SJCRH30 (cell line): ENCODE results near the gene SLAMF9. TPM values are rescaled to one million over a fixed set of nuclear protein-coding genes. Genes with fewer than 3 reads are reported as not detected.

Experiments used
- DNase-seq, 2 experiments: peaks; one replicate each; pipeline ENCODE4 v3.0.0-alpha.2; 2015 to 2020
- H3K27ac ChIP-seq: fragments of 250-450 bp; sonication (Bioruptor Pico); 2 replicates; pipeline ENCODE4 v1.5.1; 2020; ENCODE audit warnings: mild to moderate bottlenecking, moderate library complexity
- H3K27me3 ChIP-seq: fragments of 250-450 bp; sonication (Bioruptor Pico); 2 replicates; pipeline ENCODE4 v1.5.1; 2020; ENCODE audit warnings: mild to moderate bottlenecking, moderate library complexity
- H3K36me3 ChIP-seq: fragments of 250-450 bp; sonication (Bioruptor Pico); 2 replicates; pipeline ENCODE4 v1.5.1; 2020; ENCODE audit warnings: mild to moderate bottlenecking, moderate library complexity
- H3K4me1 ChIP-seq: fragments of 250-450 bp; sonication (Bioruptor Pico); 2 replicates; pipeline ENCODE4 v1.5.1; 2020; ENCODE audit warnings: mild to moderate bottlenecking, moderate library complexity
- H3K4me3 ChIP-seq: fragments of 250-450 bp; sonication (Bioruptor Pico); 2 replicates; pipeline ENCODE4 v1.5.1; 2020; ENCODE audit warnings: mild to moderate bottlenecking, moderate library complexity
- H3K9me3 ChIP-seq: fragments of 250-450 bp; sonication (Bioruptor Pico); replicated peaks from 2 replicates; pipeline ENCODE4 v1.5.1; 2020; ENCODE audit warnings: mild to moderate bottlenecking, moderate library complexity
- total RNA-seq: library from RNA; depleted of rRNA; stranded (reverse); fragments of >200 nt; shearing (Covaris generic); gene quantifications from 2 replicates; pipeline ENCODE4 v1.2.3, GENCODE V29; 2014; rRNA removed

Gene SLAMF9
- total RNA-seq, result not detected in 2 replicates

- Histone ChIP-seq H3K36me3 (no peaks in the 10 kb centered on the region), H3K9me3 (no peaks in the 10 kb centered on the region), H3K4me3 (no peak within 1 kb of the TSS), H3K27ac (no peak within 1 kb of the TSS), H3K27me3 (no peaks in the 10 kb centered on the region), H3K4me1 (no peaks in the 10 kb centered on the region)
- DNase-seq, result no peak
Measured at GRCh38 chr1:159953536-159954515, at the start of gene SLAMF9. SLAMF9 (minus strand) TSS chr1:159954237; CDS start chr1:159954137, 100 bp downstream.

DNA sequence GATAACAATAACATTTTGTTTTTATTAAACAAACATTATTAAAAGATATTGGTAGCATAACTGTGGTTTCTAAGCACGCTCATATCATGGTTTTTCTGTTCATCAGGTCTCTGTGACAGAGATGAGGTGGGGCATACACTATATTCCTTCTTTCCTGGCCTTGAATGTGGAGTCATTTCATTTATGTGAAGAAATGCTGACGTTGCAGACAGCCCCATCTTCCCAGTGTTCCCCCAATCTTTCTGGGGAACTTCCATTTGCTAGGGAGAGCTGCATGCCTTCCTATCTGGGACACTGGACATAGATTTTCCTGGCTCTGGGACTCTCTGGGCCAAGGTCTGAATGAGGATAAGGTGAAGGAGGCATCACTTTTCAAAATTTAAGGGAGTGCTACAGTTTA lies 47.4 kb upstream of the SLAMF9 start:
- Histone ChIP-seq H3K9me3 (no peaks in the 10 kb centered on the region), H3K27me3 (peaks cover 3% of the 10 kb centered on the region; the same call in 1 of the 2 replicates), H3K4me1 (no peaks in the 10 kb centered on the region), H3K27ac (no peak overlapping the region), H3K36me3 (no peaks in the 10 kb centered on the region), H3K4me3 (no peak overlapping the region)
- no peak for DNase-seq

GRCh38 chr1:159999204-159999603 lies 45.2 kb upstream of the SLAMF9 start:
- no peak overlapping the region for H3K4me3 ChIP-seq
- no peak for DNase-seq
- H3K36me3 ChIP-seq, result no peaks in the 10 kb centered on the region

DNA sequence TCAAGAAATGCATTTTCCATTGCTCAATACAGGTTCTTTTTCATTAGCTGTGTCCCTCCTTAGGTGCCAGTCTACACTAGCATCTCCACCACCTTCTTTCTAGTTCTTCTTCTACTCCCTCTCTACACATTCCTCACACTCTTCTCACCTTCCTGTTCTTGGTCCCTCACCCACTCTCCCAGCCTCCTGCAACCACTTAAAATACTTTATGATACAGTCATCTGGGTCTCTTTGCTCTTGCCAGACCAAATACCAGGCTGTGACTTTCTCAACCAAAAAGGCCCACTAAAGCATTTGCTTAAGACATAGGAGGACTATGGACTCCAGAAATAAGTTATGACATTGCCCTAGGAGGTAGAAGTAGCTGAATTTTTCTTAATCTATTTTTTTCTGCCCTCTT lies 42.6 kb upstream of the SLAMF9 start:
- Histone ChIP-seq H3K27me3 (peaks cover 3% of the 10 kb centered on the region; the same call in 1 of the 2 replicates), H3K36me3 (no peaks in the 10 kb centered on the region), H3K27ac (no peak overlapping the region), H3K4me3 (no peak overlapping the region), H3K4me1 (no peaks in the 10 kb centered on the region), H3K9me3 (0 out of 2 replicates have a peak, but pooled peaks cover 1% of the 10 kb centered on the region)
- no peak for DNase-seq

More at GRCh38 chr1:159999204-159999603, 45.2 kb upstream of the SLAMF9 start:
- peaks cover 3% of the 10 kb centered on the region; the same call in 1 of the 2 replicates for H3K27me3 ChIP-seq
- no peaks in the 10 kb centered on the region for H3K9me3 ChIP-seq
- H3K27ac ChIP-seq, result no peak overlapping the region
- H3K4me1 ChIP-seq, result no peaks in the 10 kb centered on the region

DNA sequence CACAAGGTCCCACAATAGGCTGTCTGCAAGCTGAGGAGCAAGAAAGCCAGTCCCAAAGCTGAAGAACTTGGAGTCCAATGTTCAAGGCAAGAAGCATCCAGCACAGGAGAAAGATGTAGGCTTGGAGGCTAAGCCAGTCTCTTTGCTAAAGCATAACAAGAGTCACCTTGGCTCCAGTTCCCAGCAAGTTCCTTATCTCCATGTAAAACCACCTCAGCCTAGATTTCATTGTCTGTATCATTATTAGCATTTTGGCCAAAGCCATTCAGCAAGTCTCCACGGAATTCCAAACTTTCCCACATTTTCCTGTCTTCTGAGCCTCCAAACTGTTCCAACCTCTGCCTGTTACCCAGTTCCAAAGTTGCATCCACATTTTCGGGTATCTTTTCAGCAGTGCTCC lies 40.9 kb upstream of the SLAMF9 start:
- H3K4me3 ChIP-seq, result no peak overlapping the region
- H3K27ac ChIP-seq, result no peak overlapping the region
- no peaks in the 10 kb centered on the region for H3K36me3 ChIP-seq
- H3K27me3 ChIP-seq, result peaks cover 2% of the 10 kb centered on the region; the same call in 1 of the 2 replicates
- 0 out of 2 replicates have a peak, but pooled peaks cover 2% of the 10 kb centered on the region for H3K9me3 ChIP-seq
- H3K4me1 ChIP-seq, result no peaks in the 10 kb centered on the region
- DNase-seq, result no peak

DNA sequence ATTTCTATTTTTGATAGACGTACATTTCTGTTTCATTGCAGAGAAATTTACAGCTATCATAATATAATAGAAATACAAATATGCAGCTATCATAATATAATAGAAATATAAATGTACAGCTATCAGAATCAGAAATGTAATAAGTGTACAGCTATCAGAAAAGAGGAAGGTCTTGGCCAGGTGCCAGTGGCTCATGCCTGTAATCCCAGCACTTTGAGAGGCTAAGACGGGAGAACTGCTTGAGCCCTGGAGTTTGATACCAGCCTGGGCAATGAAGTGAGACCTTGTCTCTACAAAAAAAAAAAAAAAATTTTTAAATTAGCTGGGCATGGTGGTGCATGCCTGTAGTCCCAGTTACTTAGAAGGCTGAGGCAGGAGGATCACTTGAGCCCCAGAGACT lies 39.9 kb upstream of the SLAMF9 start:
- no peak for DNase-seq
- 0 out of 2 replicates have a peak, but pooled peaks cover 2% of the 10 kb centered on the region for H3K9me3 ChIP-seq
- no peak overlapping the region for H3K27ac ChIP-seq
- no peaks in the 10 kb centered on the region for H3K4me1 ChIP-seq
- H3K27me3 ChIP-seq, result no peaks in the 10 kb centered on the region; the same call in 1 of the 2 replicates
- no peak overlapping the region for H3K4me3 ChIP-seq
- no peaks in the 10 kb centered on the region for H3K36me3 ChIP-seq

DNA sequence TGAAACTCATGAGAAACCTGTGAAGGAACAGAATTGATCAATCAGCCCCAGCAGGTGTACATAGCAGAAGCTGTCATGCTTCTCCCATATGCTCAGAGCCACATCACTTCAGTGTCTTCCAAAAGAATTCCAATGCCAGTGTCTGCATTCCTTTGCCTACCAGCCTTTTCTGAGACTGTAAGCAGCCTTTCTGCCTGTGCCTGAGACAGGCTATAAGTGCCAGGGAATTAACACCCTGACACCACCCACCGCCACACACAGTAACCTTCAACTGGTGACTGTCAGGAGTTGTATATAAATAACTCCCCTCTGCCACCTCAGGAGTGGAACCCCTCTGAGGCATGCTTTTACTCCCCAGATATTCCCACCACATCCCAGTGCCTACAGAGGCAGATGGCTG lies 38.1 kb upstream of the SLAMF9 start:
- H3K27me3 ChIP-seq, result no peaks in the 10 kb centered on the region; the same call in 1 of the 2 replicates
- H3K9me3 ChIP-seq, result 0 out of 2 replicates have a peak, but pooled peaks cover 2% of the 10 kb centered on the region
- H3K4me1 ChIP-seq, result no peaks in the 10 kb centered on the region
- no peak overlapping the region for H3K4me3 ChIP-seq
- no peaks in the 10 kb centered on the region for H3K36me3 ChIP-seq
- H3K27ac ChIP-seq, result no peak overlapping the region
- DNase-seq, result no peak

DNA sequence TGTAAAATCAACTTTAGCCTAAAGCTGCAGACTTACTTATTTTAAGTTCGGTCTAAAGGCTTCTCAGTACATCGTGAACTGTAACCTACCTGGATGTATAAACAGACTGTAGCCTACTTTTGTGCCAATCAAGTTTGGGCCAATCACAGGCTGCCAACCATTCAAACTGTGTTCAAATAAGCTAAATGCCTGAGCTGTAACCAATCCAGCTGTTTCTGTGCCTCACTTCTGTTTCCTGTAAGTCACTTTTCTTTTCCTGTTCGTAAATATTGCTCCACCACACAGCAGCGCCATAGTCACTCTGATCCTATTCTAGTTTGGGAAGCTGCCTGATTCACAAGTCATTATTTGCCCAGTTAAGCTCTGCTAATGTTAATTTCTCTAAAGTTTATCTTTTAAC lies 37.5 kb upstream of the SLAMF9 start:
- Histone ChIP-seq H3K27ac (no peak overlapping the region), H3K9me3 (0 out of 2 replicates have a peak, but pooled peaks cover 2% of the 10 kb centered on the region)
- DNase-seq, result peak in 1 of 2 experiments; percentile 5

DNA sequence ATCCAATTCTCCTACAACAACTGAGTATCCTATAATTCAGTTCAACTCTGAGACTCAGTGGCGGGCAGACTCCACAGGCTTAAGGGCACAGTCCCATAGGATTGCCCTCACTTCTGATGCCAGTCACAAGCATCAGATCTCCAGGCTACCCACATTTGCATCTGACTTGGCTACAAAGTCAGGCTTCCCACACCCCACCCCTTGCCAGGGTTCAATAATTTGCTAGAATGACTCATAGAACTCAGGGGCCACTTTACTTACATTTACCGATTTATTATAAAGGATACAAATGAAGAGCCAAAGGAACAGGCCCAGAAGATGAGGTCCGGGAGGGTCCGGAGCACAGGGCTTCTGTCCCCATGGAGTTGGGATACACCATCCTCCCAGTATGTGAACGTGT lies 36.0 kb upstream of the SLAMF9 start:
- H3K9me3 ChIP-seq, result 0 out of 2 replicates have a peak, but pooled peaks cover 2% of the 10 kb centered on the region
- no peaks in the 10 kb centered on the region; the same call in none of the 2 replicates for H3K27me3 ChIP-seq
- H3K4me1 ChIP-seq, result no peaks in the 10 kb centered on the region
- H3K27ac ChIP-seq, result no peak overlapping the region
- no peak overlapping the region for H3K4me3 ChIP-seq
- DNase-seq, result no peak
- H3K36me3 ChIP-seq, result no peaks in the 10 kb centered on the region

More for the DNA sequence above, 37.5 kb upstream of the SLAMF9 start:
- Histone ChIP-seq H3K4me3 (no peak overlapping the region), H3K27me3 (no peaks in the 10 kb centered on the region; the same call in 1 of the 2 replicates), H3K36me3 (no peaks in the 10 kb centered on the region), H3K4me1 (no peaks in the 10 kb centered on the region)

DNA sequence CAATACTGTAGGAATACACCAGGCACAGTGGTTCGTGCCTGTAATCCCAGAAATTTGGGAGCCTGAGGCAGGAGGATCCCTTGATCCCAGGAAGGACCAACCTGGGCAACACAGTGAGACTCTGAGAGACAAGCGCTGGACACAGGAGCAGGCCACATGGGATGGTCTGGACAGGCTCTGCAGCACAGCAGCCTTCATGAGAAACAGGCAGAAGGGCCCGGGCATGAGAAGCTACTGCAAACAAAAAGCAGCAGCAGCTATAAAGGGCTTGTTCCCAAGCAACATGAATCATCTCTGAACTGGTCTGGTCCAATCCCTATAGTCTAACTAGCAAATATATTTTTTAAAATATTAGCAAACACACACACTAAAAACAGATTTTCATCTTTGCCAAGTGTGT lies 35.5 kb upstream of the SLAMF9 start:
- H3K4me3 ChIP-seq, result no peak overlapping the region
- H3K4me1 ChIP-seq, result no peaks in the 10 kb centered on the region
- H3K36me3 ChIP-seq, result no peaks in the 10 kb centered on the region
- no peaks in the 10 kb centered on the region; the same call in none of the 2 replicates for H3K27me3 ChIP-seq
- DNase-seq, result no peak
- H3K9me3 ChIP-seq, result 0 out of 2 replicates have a peak, but pooled peaks cover 2% of the 10 kb centered on the region
- H3K27ac ChIP-seq, result no peak overlapping the region

GRCh38 chr1:159988006-159988405 lies 34.0 kb upstream of the SLAMF9 start:
- H3K9me3 ChIP-seq, result 0 out of 2 replicates have a peak, but pooled peaks cover 2% of the 10 kb centered on the region

DNA sequence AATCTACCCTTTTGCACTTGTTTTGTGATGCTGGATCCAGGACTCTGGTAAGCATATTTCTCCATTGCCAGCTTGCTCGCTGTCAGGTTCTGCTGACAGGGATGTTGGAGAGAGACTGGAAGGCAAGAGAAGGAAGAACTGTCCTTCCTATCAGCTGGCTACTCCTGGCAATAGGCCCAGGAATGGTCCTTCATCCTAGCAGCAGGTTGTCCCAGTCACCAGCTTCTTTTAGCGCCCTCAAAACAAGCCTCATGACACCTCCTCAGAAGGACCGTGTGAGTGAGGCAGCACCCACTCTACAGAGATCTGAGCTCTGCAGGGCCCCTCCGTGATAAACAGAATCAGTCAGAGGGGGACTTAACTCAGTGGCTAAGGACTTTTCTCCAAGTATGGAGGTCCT lies 33.1 kb upstream of the SLAMF9 start:
- no peak for DNase-seq
- H3K27ac ChIP-seq, result no peak overlapping the region
- no peak overlapping the region for H3K4me3 ChIP-seq
- H3K36me3 ChIP-seq, result no peaks in the 10 kb centered on the region
- peaks cover 4% of the 10 kb centered on the region for H3K27me3 ChIP-seq
- 0 out of 2 replicates have a peak, but pooled peaks cover 2% of the 10 kb centered on the region for H3K9me3 ChIP-seq
- H3K4me1 ChIP-seq, result no peaks in the 10 kb centered on the region

More at GRCh38 chr1:159988006-159988405, 34.0 kb upstream of the SLAMF9 start:
- H3K4me3 ChIP-seq, result no peak overlapping the region
- no peak for DNase-seq
- H3K36me3 ChIP-seq, result no peaks in the 10 kb centered on the region
- no peaks in the 10 kb centered on the region for H3K4me1 ChIP-seq
- no peak overlapping the region for H3K27ac ChIP-seq
- H3K27me3 ChIP-seq, result no peaks in the 10 kb centered on the region; the same call in none of the 2 replicates

- DNase-seq, result no peak
- H3K27me3 ChIP-seq, result peaks cover 4% of the 10 kb centered on the region
- 0 out of 2 replicates have a peak, but pooled peaks cover under 1% of the 10 kb centered on the region for H3K9me3 ChIP-seq
- H3K4me1 ChIP-seq, result no peaks in the 10 kb centered on the region
- H3K4me3 ChIP-seq, result no peak overlapping the region
- no peaks in the 10 kb centered on the region for H3K36me3 ChIP-seq
- H3K27ac ChIP-seq, result no peak overlapping the region
Measured at GRCh38 chr1:159986531-159986930, 32.5 kb upstream of the SLAMF9 start.

DNA sequence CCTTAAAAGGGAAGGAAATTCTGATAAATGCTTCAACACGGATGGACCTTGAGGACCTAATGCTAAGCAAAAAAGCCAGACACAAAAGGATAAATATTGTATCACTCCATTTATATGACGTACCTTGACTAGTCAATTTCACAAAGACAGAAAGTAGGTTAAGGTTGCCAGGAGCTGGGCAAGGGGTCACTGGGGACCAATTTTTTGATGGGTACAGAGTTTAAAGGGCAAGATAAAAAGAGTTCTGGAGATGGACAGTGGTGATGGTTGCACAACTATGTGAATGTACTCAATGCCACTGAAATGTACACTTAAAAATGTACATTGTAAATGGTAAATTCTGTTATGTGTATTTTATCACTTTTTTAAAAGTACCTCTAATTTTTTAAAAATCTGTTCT lies 32.1 kb upstream of the SLAMF9 start:
- Histone ChIP-seq H3K9me3 (no peaks in the 10 kb centered on the region), H3K4me1 (no peaks in the 10 kb centered on the region), H3K36me3 (no peaks in the 10 kb centered on the region), H3K27me3 (peaks cover 4% of the 10 kb centered on the region), H3K4me3 (no peak overlapping the region), H3K27ac (no peak overlapping the region)
- DNase-seq, result no peak

- DNase-seq, result no peak
- no peaks in the 10 kb centered on the region for H3K9me3 ChIP-seq
- H3K27ac ChIP-seq, result no peak overlapping the region
Measured at GRCh38 chr1:159985473-159985872, 31.4 kb upstream of the SLAMF9 start.

More at GRCh38 chr1:159985473-159985872, 31.4 kb upstream of the SLAMF9 start:
- Histone ChIP-seq H3K4me3 (no peak overlapping the region), H3K36me3 (no peaks in the 10 kb centered on the region), H3K27me3 (peaks cover 4% of the 10 kb centered on the region), H3K4me1 (no peaks in the 10 kb centered on the region)
